ENCODE measurements around the gene ACKR1. TPM values are rescaled to one million over a fixed set of nuclear protein-coding genes. Genes with fewer than 3 reads are reported as not detected.

ACKR1 gene
- total and polyA plus RNA-seq, 12 donors = 0.11 to 75.0 (median 11.2) TPM

GRCh38 chr1:159239551-159240220 lies 35.0 kb downstream of the ACKR1 start:
- no peak overlapping the region for H3K27ac ChIP-seq
- 55 to 66% (median 59%) methylated on average over 4 of the region's 4 CpGs for WGBS, 4 donors
- no peaks in the 10 kb centered on the region for H3K36me3 ChIP-seq (replicated peaks in 1 of 2)
- no peak for TF ChIP-seq CTCF (IDR thresholded peaks at IDR 0.05)
- no peak for TF ChIP-seq POLR2A (IDR thresholded peaks at IDR 0.05)
- H3K4me1 ChIP-seq (replicated peaks in 1 of 2) = no peaks in the 10 kb centered on the region
- intact Hi-C loops (cut with DNase I) = no loop called here
- H3K4me3 ChIP-seq = no peak overlapping the region
- no peaks in the 10 kb centered on the region for H3K9me3 ChIP-seq (replicated peaks in 1 of 3)
- peaks cover 3% of the 10 kb centered on the region for H3K27me3 ChIP-seq
- no peak for DNase-seq

- no peaks in the 10 kb centered on the region for H3K36me3 ChIP-seq (replicated peaks in 1 of 2)
- no peaks in the 10 kb centered on the region for H3K27me3 ChIP-seq
- WGBS, 4 donors = 93 to 100% (median 95%) methylated on average over 3 of the region's 3 CpGs
- H3K4me1 ChIP-seq (replicated peaks in 1 of 2) = no peaks in the 10 kb centered on the region
- H3K4me3 ChIP-seq = no peak overlapping the region
- intact Hi-C loops (cut with DNase I) = no loop called here
- H3K27ac ChIP-seq = no peak overlapping the region
- H3K9me3 ChIP-seq (replicated peaks in 1 of 3) = peaks cover 0 to 11% (median 0%) of the 10 kb centered on the region in 3 donors
- TF ChIP-seq POLR2A (IDR thresholded peaks at IDR 0.05) = no peak
- TF ChIP-seq CTCF (IDR thresholded peaks at IDR 0.05) = no peak
- no peak for DNase-seq
Observed at GRCh38 chr1:159247266-159247665, 42.6 kb downstream of the ACKR1 start.

- peaks cover 0 to 11% (median 0%) of the 10 kb centered on the region in 3 donors for H3K9me3 ChIP-seq (replicated peaks in 1 of 3)
- no peak for DNase-seq
- H3K27me3 ChIP-seq = no peaks in the 10 kb centered on the region
- no peaks in the 10 kb centered on the region for H3K4me1 ChIP-seq (replicated peaks in 1 of 2)
- no peak overlapping the region for H3K4me3 ChIP-seq
- no peak for TF ChIP-seq POLR2A (IDR thresholded peaks at IDR 0.05)
- no peak for TF ChIP-seq CTCF (IDR thresholded peaks at IDR 0.05)
- WGBS, 4 donors = 48 to 71% (median 54%) methylated on average over 1 of the region's 1 CpG
- intact Hi-C loops (cut with DNase I) = no loop called here
- no peaks in the 10 kb centered on the region for H3K36me3 ChIP-seq (replicated peaks in 1 of 2)
- no peak overlapping the region for H3K27ac ChIP-seq
Observed at GRCh38 chr1:159248311-159248710, 43.6 kb downstream of the ACKR1 start.

- H3K36me3 ChIP-seq (replicated peaks in 1 of 2) = no peaks in the 10 kb centered on the region
- TF ChIP-seq POLR2A (IDR thresholded peaks at IDR 0.05) = no peak
- no peak for TF ChIP-seq CTCF (IDR thresholded peaks at IDR 0.05)
- H3K27ac ChIP-seq = no peak overlapping the region
- 59 to 63% (median 61%) methylated on average over 7 to 8 of the region's 8 CpGs for WGBS, 4 donors
- no peaks in the 10 kb centered on the region for H3K27me3 ChIP-seq
- no peak for DNase-seq
- intact Hi-C loops (cut with DNase I) = no loop called here
- no peaks in the 10 kb centered on the region for H3K4me1 ChIP-seq (replicated peaks in 1 of 2)
- peaks cover 0 to 5% (median 0%) of the 10 kb centered on the region in 3 donors for H3K9me3 ChIP-seq (replicated peaks in 1 of 3)
- no peak overlapping the region for H3K4me3 ChIP-seq
Observed at GRCh38 chr1:159250638-159251216, 46.1 kb downstream of the ACKR1 start.

Small RNA genes within 50 kb of the gene (small RNA-seq; reads per million reads assigned to genes)
- 0 reads per million in 2 donors for gene RNA5SP60

Other genes with a start within 250 kb of the ACKR1 start
- 100 to 1,000 TPM in 3 of 9 donors, 10 to 100 TPM in 6; 39.4 to 130 (median 80.5) TPM for gene IFI16, start 195.0 kb upstream of the ACKR1 start, total RNA-seq
- gene IFI16, start 195.0 kb upstream of the ACKR1 start, polyA plus RNA-seq = 100 to 1,000 TPM in 2 of 3 donors, 10 to 100 TPM in 1; 92.0 to 128 (median 123) TPM
- 1 to 10 TPM in 3 of 9 donors, under 1 TPM in 5, not detected in 1; 0.11 to 1.3 (median 0.62) TPM for gene AIM2, start 128.1 kb upstream of the ACKR1 start, total RNA-seq
- under 1 TPM; 0.17 to 0.72 (median 0.57) TPM for gene AIM2, start 128.1 kb upstream of the ACKR1 start, polyA plus RNA-seq
- gene CADM3, start 33.3 kb upstream of the ACKR1 start, total RNA-seq = 1 to 10 TPM in 6 of 9 donors, under 1 TPM in 2, not detected in 1; 0.83 to 7.8 (median 2.2) TPM
- gene CADM3, start 33.3 kb upstream of the ACKR1 start, polyA plus RNA-seq = 1 to 10 TPM; 3.3 to 5.9 (median 5.5) TPM
- gene FCER1A, start 97.5 kb downstream of the ACKR1 start, total RNA-seq = 1 to 10 TPM in 2 of 9 donors, under 1 TPM in 4, not detected in 3; 0.28 to 2.0 (median 0.58) TPM
- 1 to 10 TPM in 2 of 3 donors, under 1 TPM in 1; 0.40 to 2.1 (median 1.0) TPM for gene FCER1A, start 97.5 kb downstream of the ACKR1 start, polyA plus RNA-seq
- gene OR10J4, start 227.3 kb downstream of the ACKR1 start, total RNA-seq = not detected
- not detected for gene OR10J4, start 227.3 kb downstream of the ACKR1 start, polyA plus RNA-seq
- gene OR10J1, start 234.8 kb downstream of the ACKR1 start, total RNA-seq = not detected
- not detected for gene OR10J1, start 234.8 kb downstream of the ACKR1 start, polyA plus RNA-seq

All from adrenal gland (tissue), 12 donors.